BE2C (cell line): ENCODE results near the gene ALDH3B2.
A peak's percentile ranks its signal among the peaks of the same experiment; 100 is the strongest.

Experiments used
- DNase-seq: peaks from one replicate; pipeline ENCODE4 v3.0.0-alpha.2; 2020
- H3K27me3 ChIP-seq: fragments of 250-450 bp; sonication (Bioruptor Pico); 2 replicates; pipeline ENCODE4 v1.5.1; 2020; ENCODE audit warnings: mild to moderate bottlenecking
- H3K36me3 ChIP-seq: fragments of 250-450 bp; sonication (Bioruptor Pico); 2 replicates; pipeline ENCODE4 v1.5.1; 2020; ENCODE audit warnings: mild to moderate bottlenecking
- H3K4me1 ChIP-seq: fragments of 250-450 bp; sonication (Bioruptor Pico); 2 replicates; pipeline ENCODE4 v1.5.1; 2020
- H3K4me3 ChIP-seq: 2 replicates; pipeline ENCODE4 v1.5.1; 2011; ENCODE audit warnings: low read depth, low read length
- H3K9me3 ChIP-seq: fragments of 250-450 bp; sonication (Bioruptor Pico); 2 replicates; pipeline ENCODE4 v1.5.1; 2020
- TF ChIP-seq, protein P1 (sequence below): IDR thresholded peaks from 2 replicates; pipeline ENCODE4 v1.5.1; 2012; ENCODE audit warnings: mild to moderate bottlenecking, low read depth, low read length

Gene ALDH3B2

DNA sequence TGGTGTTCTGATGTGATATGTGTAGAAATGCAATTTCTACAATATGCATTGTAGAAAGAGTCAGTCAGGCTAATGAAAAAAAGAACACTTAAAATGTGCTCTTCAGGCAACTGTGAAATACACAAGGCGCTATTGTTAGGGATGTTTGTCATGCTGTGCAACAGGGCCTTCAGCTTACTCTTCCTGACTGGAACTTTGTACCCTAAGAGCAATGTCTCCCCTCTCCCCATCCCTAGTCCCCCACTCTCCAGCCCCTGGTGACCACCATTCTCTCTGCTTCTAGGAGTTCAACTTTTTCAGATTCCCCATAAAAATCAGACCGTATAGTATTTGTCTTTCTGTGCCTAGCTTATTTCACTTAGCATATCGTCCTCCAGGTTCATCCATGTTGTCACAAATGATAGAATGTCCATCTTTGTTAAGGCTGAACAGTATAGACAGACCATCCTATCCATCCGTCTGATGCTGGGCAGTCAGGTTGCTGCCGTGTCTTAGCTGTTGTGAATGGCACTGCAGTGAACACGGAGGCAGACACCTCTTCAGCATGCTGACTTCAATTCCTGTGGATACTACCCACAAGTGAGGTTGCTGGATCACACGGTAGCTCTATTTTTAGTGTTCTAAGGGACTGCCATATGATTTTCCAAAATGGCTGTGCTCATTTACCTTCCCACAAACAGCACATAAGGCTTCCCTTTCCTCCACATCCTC lies 57.0 kb downstream of the ALDH3B2 start:
- H3K9me3 ChIP-seq, result no peaks in the 10 kb centered on the region
- peaks cover 3% of the 10 kb centered on the region; the same call in 1 of the 2 replicates for H3K4me1 ChIP-seq

DNA sequence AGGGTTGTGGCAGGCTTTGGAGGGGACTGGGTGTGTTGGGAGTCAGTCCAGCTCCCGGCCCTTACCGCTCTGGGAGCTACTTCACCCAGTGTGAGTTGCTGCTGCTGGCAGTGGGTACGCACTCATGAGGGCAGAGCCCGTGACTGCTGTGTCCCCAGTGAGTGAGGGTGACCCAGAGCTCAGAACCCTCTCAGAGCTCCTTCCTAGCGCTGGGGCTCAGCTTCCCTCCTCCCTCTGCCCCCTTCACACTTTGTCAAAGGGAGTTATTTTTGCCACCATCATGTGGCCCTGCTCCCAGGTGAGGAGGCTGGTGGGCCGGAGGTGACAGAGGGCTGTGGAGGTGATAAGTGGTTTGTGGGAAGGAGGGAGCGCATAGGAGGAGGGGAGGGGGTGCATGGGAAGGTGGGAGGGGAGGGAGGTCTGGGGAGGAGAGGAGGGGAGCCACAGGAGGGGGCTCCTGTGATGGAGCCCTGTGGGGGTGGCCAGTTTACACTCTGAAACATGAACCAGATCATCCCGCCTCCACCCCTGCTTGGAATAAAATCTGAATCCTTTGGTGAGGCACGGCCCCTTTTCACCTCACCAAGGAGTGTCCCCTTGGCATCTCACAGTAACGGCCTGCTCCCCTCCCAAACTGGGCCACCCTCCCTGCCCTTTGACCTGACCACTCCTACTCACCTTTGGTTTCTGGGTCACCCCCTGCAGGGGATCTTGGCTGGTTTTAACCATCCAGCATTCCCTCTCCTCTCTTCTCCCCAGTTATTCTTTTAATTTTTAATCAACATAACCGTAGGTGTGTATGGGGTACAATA lies 57.8 kb downstream of the ALDH3B2 start:
- no peak for DNase-seq
- Histone ChIP-seq H3K27me3 (no peaks in the 10 kb centered on the region), H3K4me1 (peaks cover 3% of the 10 kb centered on the region; the same call in 1 of the 2 replicates), H3K36me3 (peaks cover 4% of the 10 kb centered on the region), H3K4me3 (no peak overlapping the region), H3K9me3 (no peaks in the 10 kb centered on the region)
- TF ChIP-seq, protein P1, sequence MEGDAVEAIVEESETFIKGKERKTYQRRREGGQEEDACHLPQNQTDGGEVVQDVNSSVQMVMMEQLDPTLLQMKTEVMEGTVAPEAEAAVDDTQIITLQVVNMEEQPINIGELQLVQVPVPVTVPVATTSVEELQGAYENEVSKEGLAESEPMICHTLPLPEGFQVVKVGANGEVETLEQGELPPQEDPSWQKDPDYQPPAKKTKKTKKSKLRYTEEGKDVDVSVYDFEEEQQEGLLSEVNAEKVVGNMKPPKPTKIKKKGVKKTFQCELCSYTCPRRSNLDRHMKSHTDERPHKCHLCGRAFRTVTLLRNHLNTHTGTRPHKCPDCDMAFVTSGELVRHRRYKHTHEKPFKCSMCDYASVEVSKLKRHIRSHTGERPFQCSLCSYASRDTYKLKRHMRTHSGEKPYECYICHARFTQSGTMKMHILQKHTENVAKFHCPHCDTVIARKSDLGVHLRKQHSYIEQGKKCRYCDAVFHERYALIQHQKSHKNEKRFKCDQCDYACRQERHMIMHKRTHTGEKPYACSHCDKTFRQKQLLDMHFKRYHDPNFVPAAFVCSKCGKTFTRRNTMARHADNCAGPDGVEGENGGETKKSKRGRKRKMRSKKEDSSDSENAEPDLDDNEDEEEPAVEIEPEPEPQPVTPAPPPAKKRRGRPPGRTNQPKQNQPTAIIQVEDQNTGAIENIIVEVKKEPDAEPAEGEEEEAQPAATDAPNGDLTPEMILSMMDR, result no peak

More for the DNA sequence above, 57.0 kb downstream of the ALDH3B2 start:
- no peak for DNase-seq
- no peak overlapping the region for H3K4me3 ChIP-seq
- TF ChIP-seq, protein P1, result no peak
- no peaks in the 10 kb centered on the region; the same call in 1 of the 2 replicates for H3K36me3 ChIP-seq
- no peaks in the 10 kb centered on the region for H3K27me3 ChIP-seq

DNA sequence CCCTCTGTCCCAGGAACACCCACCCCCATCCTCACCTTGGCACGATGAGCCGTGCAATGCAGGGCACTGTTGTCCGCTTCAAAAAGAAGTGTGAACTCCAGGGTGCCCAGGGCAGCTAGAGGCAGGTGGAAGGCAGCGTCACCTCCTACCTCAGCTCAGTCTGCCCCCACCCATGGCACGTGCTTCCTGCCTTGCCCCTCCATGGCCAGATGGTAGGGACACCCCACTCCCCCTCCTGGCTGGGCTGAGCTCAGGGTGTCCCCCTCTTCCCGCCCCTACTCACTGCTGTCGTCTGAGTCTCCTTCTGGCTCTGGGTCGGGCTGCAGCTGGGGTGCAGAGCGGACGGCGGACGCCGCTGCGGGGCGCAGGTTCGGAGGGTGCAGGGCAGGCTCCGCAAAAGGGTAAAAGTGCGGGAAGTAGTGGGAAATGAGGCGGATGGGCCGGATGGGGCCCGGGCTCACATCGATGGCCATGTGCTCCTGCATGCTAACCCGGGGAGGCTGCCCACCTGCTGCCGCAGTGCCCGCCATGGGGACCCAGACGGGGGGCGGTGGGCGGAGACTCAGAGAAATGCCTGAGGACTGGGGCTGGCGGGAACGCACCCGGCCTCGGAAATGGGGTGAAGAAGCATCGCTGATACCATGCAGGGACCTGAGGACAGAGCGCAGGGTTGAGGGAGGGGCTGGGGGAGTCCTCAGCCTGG lies 58.5 kb downstream of the ALDH3B2 start:
- no peak for DNase-seq
- Histone ChIP-seq H3K36me3 (peaks cover 12% of the 10 kb centered on the region), H3K9me3 (no peaks in the 10 kb centered on the region), H3K4me1 (peaks cover 3% of the 10 kb centered on the region; the same call in 1 of the 2 replicates), H3K27me3 (no peaks in the 10 kb centered on the region), H3K4me3 (no peak overlapping the region)
- TF ChIP-seq, protein P1, result no peak

DNA sequence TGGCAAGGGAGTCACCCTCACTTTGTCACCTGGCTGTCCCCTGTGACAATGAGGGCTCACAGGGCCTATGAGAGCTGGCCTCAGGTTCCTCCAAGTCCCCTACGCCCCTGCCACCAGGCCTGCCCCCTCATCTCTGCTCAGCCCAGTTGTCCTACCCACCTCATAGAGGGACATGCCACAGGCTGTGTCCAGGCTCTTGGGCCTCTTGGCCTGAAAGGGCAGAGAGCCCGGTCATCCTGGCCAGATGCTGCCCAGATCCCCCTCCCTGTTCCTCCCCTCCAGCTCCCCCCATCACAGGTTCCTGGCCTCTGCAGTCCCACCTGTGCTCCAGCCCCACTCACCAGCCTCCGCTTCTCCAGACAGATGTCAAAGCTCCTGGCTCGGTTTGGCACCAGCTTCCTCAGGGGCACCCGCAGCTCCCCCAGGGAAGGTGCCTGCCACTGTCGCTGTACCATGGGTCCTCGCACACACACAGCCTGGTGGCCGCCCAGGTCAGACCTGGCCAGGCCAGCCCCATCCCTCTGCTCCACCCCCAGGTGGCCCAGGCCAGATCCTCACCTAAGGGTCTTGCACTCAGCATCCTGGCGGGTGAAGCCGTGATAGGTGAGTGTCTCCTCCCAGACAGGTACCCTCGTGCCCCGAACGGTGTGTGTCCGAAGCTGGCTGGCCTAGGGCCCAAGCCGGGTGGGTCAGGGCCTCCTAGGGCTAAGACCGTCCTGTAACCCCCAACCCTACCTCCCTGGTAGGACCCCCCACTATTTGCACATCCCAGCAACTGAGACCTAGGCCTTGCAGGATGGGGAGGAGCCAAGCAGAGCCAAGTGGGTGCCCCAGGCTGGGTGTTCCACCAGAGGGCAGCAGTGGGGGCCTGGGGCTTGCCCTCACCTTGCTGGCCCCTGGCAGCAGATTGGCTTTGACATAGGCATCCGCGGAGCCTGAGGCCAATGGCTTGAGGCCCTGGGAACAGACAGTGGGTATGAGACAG lies 59.4 kb downstream of the ALDH3B2 start:
- peaks cover 19% of the 10 kb centered on the region for H3K36me3 ChIP-seq
- no peaks in the 10 kb centered on the region for H3K9me3 ChIP-seq
- H3K27me3 ChIP-seq, result no peaks in the 10 kb centered on the region
- TF ChIP-seq, protein P1, result peak; percentile 71
- no peak overlapping the region for H3K4me3 ChIP-seq
- peak; percentile 73 for DNase-seq
- peaks cover 1% of the 10 kb centered on the region; the same call in 1 of the 2 replicates for H3K4me1 ChIP-seq

DNA sequence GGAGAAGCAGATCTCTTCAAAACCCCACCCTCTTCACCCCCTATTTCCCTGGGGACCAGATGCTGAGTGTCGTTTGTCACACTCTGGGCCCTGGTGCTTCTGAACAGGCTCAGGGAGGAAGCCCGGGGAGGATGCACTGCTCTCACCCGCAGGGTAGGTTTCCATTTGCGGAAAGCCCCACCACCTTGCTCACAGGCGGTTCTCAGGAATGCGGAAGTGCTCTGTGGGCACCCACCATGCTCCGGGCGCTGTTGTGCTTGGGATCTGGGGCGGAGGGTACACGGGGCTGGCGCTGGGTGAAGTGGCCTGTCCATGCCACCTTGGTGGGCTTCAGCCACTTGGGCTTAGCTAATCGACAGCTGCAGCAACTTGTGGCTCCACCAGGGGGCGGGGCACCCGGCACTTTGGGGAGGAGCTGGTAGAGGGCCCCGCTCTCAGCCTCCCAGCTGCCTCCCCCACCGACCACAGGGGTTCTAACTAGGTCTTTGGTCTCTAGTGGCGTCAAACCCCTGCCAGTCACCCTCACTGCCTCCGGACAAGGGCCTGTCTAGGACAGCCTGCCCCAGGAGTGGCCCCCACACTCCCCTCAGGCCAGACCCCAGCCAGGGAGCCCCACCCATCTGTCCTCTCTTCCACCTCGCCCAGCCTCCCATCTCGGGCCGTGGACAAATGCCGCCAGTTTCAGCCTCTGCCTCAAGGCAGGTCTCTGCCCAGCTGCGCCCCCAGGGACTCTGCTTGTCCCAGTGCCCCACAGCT lies 60.3 kb downstream of the ALDH3B2 start:
- Histone ChIP-seq H3K9me3 (no peaks in the 10 kb centered on the region), H3K4me3 (no peak overlapping the region), H3K4me1 (no peaks in the 10 kb centered on the region), H3K36me3 (peaks cover 25% of the 10 kb centered on the region), H3K27me3 (no peaks in the 10 kb centered on the region)
- peak; percentile 82 for DNase-seq
- TF ChIP-seq, protein P1, result peak; percentile 76
